Stimulated activated CD8-positive, alpha-beta memory T cell treated with anti-CD3 and anti-CD28 coated beads, Interleukin-7, amount 100 ng/mL, for 4 hours (primary cell): Measurements from ENCODE around the gene VAV2.

ENCODE experiments used
- DNase-seq, 2 donors: peaks; one replicate each; pipeline ENCODE4 v3.0.0-alpha.2; 2020; ENCODE audit warnings: low read depth in 2 of 2

VAV2 gene

GRCh38 chr9:133815781-133816180 lies 176.3 kb downstream of the VAV2 start:
- DNase-seq = no peak

- no peak for DNase-seq
Measured at GRCh38 chr9:133814586-133815208, 177.4 kb downstream of the VAV2 start.

- no peak for DNase-seq
Measured at GRCh38 chr9:133813749-133814585, 178.2 kb downstream of the VAV2 start.

- DNase-seq = no peak
Measured at GRCh38 chr9:133812941-133813748, 179.0 kb downstream of the VAV2 start.

- DNase-seq = no peak
Measured at GRCh38 chr9:133812077-133812868, 179.9 kb downstream of the VAV2 start.

- no peak for DNase-seq
Measured at GRCh38 chr9:133811471-133811870, 180.7 kb downstream of the VAV2 start.

- no peak for DNase-seq
Measured at GRCh38 chr9:133810556-133811195, 181.4 kb downstream of the VAV2 start.

- no peak for DNase-seq
Measured at GRCh38 chr9:133809335-133809734, 182.8 kb downstream of the VAV2 start.

GRCh38 chr9:133807818-133808217 lies 184.3 kb downstream of the VAV2 start:
- no peak for DNase-seq

GRCh38 chr9:133807037-133807436 lies 185.1 kb downstream of the VAV2 start:
- no peak for DNase-seq

GRCh38 chr9:133806623-133807010 lies 185.5 kb downstream of the VAV2 start:
- no peak for DNase-seq

- DNase-seq = no peak
Measured at GRCh38 chr9:133805876-133806622, 186.1 kb downstream of the VAV2 start.

- no peak for DNase-seq
Measured at GRCh38 chr9:133804199-133804598, 187.9 kb downstream of the VAV2 start.

GRCh38 chr9:133803745-133804144 lies 188.4 kb downstream of the VAV2 start:
- no peak for DNase-seq

GRCh38 chr9:133803028-133803585 lies 189.0 kb downstream of the VAV2 start:
- DNase-seq = no peak

- no peak for DNase-seq
Measured at GRCh38 chr9:133801739-133802138, 190.4 kb downstream of the VAV2 start.

- no peak for DNase-seq
Measured at GRCh38 chr9:133800266-133800665, 191.9 kb downstream of the VAV2 start.

GRCh38 chr9:133799716-133800115 lies 192.4 kb downstream of the VAV2 start:
- DNase-seq = no peak

- DNase-seq = no peak
Measured at GRCh38 chr9:133799106-133799505, 193.0 kb downstream of the VAV2 start.

GRCh38 chr9:133798160-133798559 lies 194.0 kb downstream of the VAV2 start:
- no peak for DNase-seq
